GM19468 (cell line): Measurements from ENCODE around the gene STRN3.

Experiments
- ATAC-seq: cut with Tn5 transposase; IDR thresholded peaks from one replicate; pipeline ENCODE4 v1.9.1; 2021; ENCODE audit warnings: mild to moderate bottlenecking, moderate library complexity, moderate number of reproducible peaks; ENCODE audit not compliant: unreplicated experiment; ENCODE audit errors: extremely low read depth

STRN3 gene

GRCh38 chr14:31038521-31039166 lies 12.5 kb upstream of the STRN3 start:
- ATAC-seq, result no peak

GRCh38 chr14:31037709-31038221 lies 11.6 kb upstream of the STRN3 start:
- no peak for ATAC-seq

- no peak for ATAC-seq
Observed at GRCh38 chr14:31036552-31036951, 10.4 kb upstream of the STRN3 start.

- ATAC-seq, result no peak
Observed at GRCh38 chr14:31030469-31030868, 4.3 kb upstream of the STRN3 start.

GRCh38 chr14:31029016-31029970 lies 3.1 kb upstream of the STRN3 start:
- no peak for ATAC-seq

- ATAC-seq, result no peak
Observed at GRCh38 chr14:31027847-31028246, 1.7 kb upstream of the STRN3 start.

GRCh38 chr14:31026450-31027235 lies 464 bp upstream of the STRN3 start:
- peak; percentile 91 for ATAC-seq

- no peak for ATAC-seq
Observed at GRCh38 chr14:31025367-31026076, 657 bp downstream of the STRN3 start, which contains the start of gene AP4S1. TSS of gene AP4S1 (plus strand) at chr14:31025649. CDS start at chr14:31066197, 40,548 bp downstream.

- no peak for ATAC-seq
Observed at GRCh38 chr14:31024577-31025366, 1.4 kb downstream of the STRN3 start.

GRCh38 chr14:31024010-31024480 lies 2.1 kb downstream of the STRN3 start:
- ATAC-seq, result no peak

GRCh38 chr14:31022386-31022785 lies 3.8 kb downstream of the STRN3 start:
- no peak for ATAC-seq

GRCh38 chr14:31021576-31021949 lies 4.6 kb downstream of the STRN3 start:
- no peak for ATAC-seq

- no peak for ATAC-seq
Observed at GRCh38 chr14:31020834-31021575, 5.2 kb downstream of the STRN3 start.

GRCh38 chr14:31018057-31018645 lies 8.0 kb downstream of the STRN3 start:
- no peak for ATAC-seq

- ATAC-seq, result no peak
Observed at GRCh38 chr14:31013841-31014240, 12.3 kb downstream of the STRN3 start.

- ATAC-seq, result no peak
Observed at GRCh38 chr14:31010935-31011334, 15.2 kb downstream of the STRN3 start.

- ATAC-seq, result no peak
Observed at GRCh38 chr14:31009836-31010574, 16.2 kb downstream of the STRN3 start.
